Skeletal muscle cell (primary cell): ENCODE data around the gene HOXA10.

ENCODE experiments used
- DNase-seq: peaks from one replicate; pipeline ENCODE4 v3.0.0-alpha.2; 2010; ENCODE audit warnings: low read depth
- H3K4me3 ChIP-seq: 2 replicates; pipeline ENCODE4 v1.5.1; 2011; ENCODE audit warnings: low read depth, mild to moderate bottlenecking, control low read depth, low read length, moderate library complexity

HOXA10 gene

GRCh38 chr7:27192546-27193334 is 18.6 kb upstream of the HOXA10 start:
- DNase-seq: no peak
- peak overlapping the region; percentile 23 for H3K4me3 ChIP-seq

GRCh38 chr7:27191833-27192545 is 17.9 kb upstream of the HOXA10 start:
- H3K4me3 ChIP-seq: peak overlapping the region; percentile 23
- DNase-seq: no peak

DNA sequence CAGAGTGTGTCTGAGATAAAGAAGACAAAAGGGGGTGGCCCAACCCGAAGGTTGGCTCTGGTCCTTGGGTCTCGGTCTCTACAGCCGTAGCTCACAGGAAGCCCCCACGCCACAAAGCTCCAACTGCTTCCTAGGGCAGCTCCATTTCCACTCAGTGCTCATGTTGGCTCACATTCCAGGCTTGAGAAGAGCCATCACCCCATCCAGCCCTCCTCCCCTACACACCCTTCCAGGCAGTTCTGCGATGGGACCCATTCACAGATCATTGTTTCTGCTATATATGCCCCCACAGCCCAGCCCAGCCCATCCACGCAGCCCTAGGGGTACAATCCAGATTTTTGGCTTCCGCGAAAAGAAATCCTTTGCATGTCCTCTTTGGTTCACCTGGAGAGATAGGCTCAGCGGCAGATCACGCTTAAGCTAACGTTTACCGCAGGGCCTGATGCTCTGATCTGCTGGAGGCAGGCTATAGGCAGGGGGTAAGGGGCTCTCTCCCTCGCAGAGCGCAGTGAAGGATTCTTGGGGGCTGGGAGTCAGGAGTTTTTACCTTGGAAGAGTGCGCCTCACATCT is 17.1 kb upstream of the HOXA10 start:
- no peak overlapping the region for H3K4me3 ChIP-seq
- DNase-seq: no peak

DNA sequence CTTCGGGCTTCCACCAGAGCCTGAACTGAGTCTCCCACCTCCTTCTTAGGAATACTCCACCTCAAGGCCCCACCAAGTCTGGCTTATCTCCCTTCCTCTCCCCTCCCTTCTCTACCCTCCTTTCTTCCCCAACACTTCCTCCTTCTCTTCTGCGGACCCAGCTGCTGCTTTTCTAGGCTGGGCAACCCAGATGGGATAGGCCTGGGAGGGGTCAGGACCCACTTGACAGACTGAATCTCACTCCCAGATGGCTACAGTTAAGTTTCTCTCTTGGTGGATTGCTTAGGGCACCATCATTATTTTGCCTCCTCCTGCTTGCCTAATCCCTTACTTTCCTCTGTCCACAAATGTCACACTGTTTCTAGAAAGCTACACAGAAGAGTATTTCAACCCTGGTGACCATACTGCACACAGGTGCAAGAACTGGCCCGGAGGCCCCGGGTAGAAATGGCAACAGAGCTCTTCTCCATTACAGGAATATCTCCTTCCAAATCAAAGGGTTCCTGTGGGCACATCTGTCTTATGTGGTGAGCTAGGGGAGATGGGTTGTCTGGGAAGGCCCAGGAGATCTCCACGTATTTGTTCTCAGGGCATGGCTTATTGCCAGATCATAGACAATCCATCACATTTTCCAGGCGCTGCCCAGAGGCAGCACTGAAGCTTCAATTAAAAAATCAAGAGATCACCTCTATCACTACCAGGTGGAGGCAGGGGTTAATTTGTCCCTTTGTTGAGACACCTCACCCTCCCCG is 16.1 kb upstream of the HOXA10 start:
- H3K4me3 ChIP-seq: no peak overlapping the region
- no peak for DNase-seq

- no peak for DNase-seq
- H3K4me3 ChIP-seq: peak overlapping the region; percentile 36
Observed at GRCh38 chr7:27189295-27189996, 15.3 kb upstream of the HOXA10 start.

GRCh38 chr7:27188386-27189294 is 14.5 kb upstream of the HOXA10 start:
- no peak for DNase-seq
- peak overlapping the region; percentile 36 for H3K4me3 ChIP-seq

- peak overlapping the region; percentile 36 for H3K4me3 ChIP-seq
- DNase-seq: no peak
Observed at GRCh38 chr7:27187475-27188385, 13.6 kb upstream of the HOXA10 start.

DNA sequence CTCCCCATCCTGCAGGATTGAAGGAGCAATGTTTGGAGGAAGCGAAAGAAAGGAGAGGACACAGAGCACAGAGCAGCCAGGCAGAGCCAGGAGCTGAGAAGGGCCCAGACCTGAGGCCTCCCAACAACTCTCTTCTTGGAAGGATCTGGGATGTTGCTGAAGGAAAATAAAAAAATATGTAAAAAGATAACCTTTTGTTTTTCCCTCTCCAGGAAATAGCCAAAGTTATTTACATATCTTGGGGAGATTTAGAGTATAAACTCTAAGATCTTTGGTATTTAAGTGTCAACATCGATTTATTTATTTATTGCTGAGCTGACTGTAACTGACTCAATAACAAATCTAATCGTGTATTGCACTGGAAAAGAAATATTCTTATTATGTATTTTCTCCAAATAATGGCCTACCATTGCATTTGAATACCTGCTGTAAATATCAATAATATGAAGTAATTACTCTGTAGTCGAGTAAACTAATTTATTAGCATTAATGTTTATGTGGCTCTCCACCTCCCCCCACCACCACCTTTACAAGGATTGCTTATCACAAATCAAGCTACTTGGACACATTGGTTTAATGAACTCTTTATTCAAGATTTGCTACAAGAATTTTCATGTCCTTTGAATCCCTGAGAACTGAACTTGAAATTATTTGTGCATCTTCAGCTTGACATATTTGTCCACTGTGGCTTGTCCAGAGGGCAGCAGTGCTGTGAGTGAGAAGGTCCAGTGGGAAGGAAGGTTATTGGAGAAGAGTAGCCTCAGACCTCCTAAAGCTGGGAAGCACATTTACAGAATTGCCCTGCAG is 12.8 kb upstream of the HOXA10 start:
- DNase-seq: no peak
- H3K4me3 ChIP-seq: peak overlapping the region; percentile 81

DNA sequence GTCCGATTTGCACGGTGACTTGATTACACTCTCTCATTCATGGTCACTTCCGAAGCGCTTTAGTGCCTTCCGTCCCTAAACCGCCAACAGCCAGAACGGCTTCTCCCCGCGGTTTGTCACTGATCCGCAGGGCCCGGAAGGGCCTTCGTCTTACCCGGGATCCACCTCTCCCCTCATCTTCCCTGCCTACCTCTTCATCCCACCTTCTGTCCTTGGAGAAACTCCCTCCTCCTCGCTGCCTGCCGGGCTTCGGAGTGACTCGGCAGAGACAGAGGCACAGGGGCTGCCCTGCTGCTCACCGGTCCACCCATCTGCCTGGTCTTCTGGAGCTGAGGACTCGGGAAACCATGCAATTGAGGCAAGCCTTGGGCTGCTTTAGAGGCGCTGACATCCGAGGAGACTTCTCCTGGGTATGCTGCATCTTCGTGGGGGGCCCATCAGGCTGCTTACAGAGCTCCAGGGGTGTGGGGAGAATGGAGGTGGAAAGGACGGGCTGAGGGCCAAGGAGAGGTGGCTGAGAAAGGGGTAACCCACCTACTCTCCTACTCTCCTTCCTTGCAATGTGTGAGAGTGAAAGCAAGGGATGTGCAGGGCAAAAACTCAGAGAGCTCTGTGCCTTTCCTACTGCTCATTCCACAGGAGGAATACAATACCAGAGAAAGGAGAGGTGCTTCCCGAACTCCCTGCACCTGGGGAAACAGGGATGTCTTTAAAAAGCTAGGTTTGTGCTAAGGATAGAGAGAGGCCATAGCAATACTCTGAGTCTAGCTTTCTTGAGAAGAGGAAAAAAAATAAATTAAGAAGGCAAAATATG is 11.9 kb upstream of the HOXA10 start:
- DNase-seq: no peak
- peak overlapping the region; percentile 81 for H3K4me3 ChIP-seq

- DNase-seq: peak; percentile 89
Observed at GRCh38 chr7:27185013-27185853, 11.1 kb upstream of the HOXA10 start, which contains the start of gene HOXA11. Gene HOXA11, minus strand, starts transcription at chr7:27185232. Its CDS starts 88 bp downstream, at chr7:27185144.

DNA sequence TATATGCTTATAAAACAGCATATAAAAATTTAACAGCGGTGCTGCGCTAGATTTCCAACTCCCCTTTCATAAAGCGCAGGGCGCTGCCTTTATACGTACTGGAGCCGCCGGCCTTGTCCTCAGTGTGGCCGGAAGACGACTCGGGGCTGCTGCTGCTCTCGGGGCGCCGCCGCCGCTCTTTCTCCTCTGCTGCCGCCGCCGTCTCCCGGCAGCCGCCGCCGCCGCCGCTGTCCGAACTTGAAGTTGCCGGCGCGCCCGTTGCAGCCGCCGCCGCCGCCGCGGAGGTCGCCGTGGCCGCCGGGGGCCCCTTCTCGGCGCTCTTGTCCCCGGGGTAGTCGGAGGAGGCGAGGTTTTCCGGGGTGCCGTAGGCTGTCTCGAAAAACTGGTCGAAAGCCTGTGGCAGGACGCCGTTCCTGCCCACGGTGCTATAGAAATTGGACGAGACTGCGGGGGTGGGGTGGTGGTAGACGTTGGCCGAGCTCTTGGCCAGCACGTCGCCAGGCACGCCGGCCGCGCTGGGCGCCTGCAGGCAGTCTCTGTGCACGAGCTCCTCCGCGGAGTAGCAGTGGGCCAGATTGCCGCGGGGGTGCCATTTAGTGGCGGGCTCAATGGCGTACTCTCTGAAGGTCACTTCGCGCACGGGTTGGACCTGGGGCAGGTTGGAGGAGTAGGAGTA is 10.4 kb upstream of the HOXA10 start:
- H3K4me3 ChIP-seq: peak overlapping the region; percentile 81
- DNase-seq: no peak

More at GRCh38 chr7:27185013-27185853, 11.1 kb upstream of the HOXA10 start, which contains the start of gene HOXA11:
- peak within 1 kb of the TSS; percentile 81 for H3K4me3 ChIP-seq

DNA sequence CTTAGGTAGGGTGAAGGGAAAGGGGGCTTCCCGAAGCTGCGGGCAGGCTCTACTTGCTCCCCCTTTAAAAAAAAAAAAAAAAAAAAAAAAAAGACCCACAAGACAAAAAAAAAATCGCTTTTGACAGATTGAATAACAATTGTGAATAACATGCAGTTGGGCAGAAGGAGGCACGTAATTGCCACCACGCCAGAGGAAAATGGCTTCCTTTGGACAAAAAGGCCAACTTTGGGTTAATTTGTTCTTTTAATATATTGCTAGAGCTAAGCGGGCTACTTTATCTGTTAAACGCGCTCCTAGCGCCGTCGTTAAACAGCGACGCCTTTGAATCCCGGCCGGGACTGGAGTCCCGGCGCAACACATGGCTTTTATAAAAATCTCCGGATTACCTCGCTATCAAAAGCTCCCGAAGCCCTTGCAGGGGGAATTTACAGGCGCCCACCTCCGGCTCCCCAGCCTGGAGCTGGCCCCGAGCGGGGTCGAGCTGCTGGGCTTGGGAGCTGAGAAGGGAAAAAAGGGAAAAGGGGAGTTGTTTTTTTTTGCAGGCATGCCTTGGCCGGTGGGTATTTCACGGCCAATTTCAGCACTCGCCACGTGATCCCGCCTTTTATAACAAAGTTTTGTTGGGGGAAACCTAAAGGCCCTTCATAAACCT is 9.7 kb upstream of the HOXA10 start:
- no peak for DNase-seq
- H3K4me3 ChIP-seq: peak overlapping the region; percentile 81

DNA sequence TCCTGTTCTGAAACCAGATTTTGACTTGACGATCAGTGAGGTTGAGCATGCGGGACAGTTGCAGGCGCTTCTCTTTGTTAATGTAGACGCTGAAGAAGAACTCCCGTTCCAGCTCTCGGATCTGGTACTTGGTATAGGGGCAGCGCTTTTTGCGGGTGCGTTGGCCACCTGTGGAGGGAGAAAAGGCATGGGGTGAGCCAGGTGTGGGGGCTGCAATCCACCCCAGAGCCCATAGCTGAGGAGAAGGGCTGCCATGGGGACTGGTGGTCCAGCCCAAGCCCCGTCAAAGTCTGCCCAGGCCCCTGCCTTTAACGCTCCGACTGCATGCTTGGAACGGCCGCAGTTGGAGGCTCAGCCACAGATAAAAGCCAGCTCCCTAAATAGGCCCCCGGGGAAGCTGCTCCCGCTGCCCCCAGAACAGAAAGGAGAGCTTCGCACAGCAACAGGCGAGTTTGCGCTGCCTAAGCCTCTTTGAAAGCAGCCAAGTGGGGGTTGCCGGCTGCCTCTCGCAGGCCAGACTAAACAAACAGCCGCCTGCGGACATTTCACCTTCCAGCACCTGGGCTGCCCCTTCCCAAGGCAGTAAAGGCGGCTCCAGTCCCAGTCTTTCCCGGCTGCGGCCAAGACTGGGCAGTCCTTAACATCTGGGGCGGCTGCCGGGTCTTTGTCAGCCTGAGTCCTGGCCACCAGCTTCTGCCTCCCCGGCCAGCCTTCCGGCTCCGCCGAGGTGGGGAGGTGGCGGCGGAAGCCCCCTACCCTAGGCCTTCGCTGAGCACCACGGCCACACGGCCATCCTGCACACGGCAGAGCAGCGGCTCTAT is 9.0 kb upstream of the HOXA10 start:
- no peak for DNase-seq
- H3K4me3 ChIP-seq: peak overlapping the region; percentile 81
